Tibial artery (tissue), 4 donors: ENCODE measurements around the gene PRRT1B.
"Not testable (repeated sequence)": the region's sequence is repeated elsewhere in the genome, so short reads cannot be mapped to it uniquely, and the experiment has no call there.

Source experiments
- DNase-seq, 2 donors: peaks; one replicate each; pipeline ENCODE4 v3.0.0-alpha.2; 2019
- H3K27ac ChIP-seq, 2 donors: fragments of 200-600 bp; sonication (generic) in 1 of 2; 1 replicate in 1 of 2; 2 replicates in 1 of 2; pipeline ENCODE4 v1.5.1; 2018 to 2019; ENCODE audit warnings: mild to moderate bottlenecking in 1 of 2
- H3K27me3 ChIP-seq, 2 donors: fragments of 200-600 bp; sonication (generic) in 1 of 2; one replicate each; pipeline versions ENCODE4 v1.5.1 to v1.6.0; 2016 to 2019
- H3K36me3 ChIP-seq, 3 donors: fragments of 200-600 bp; sonication (generic) in 2 of 3; one replicate each; pipeline ENCODE4 v1.5.1; 2016 to 2019; ENCODE audit warnings: mild to moderate bottlenecking in 2 of 3
- H3K4me1 ChIP-seq, 4 donors: fragments of 200-600 bp; sonication (generic) in 2 of 4; 1 replicate in 3 of 4; 2 replicates in 1 of 4; pipeline ENCODE4 v1.5.1; 2016 to 2019
- H3K4me3 ChIP-seq, 2 donors: fragments of 200-600 bp; sonication (generic) in 1 of 2; 1 replicate in 1 of 2; 2 replicates in 1 of 2; pipeline ENCODE4 v1.5.1; 2018 to 2019; ENCODE audit warnings: mild to moderate bottlenecking in 2 of 2
- H3K9me3 ChIP-seq, 3 donors: fragments of 200-600 bp; sonication (generic) in 1 of 3; one replicate each; pipeline ENCODE4 v1.5.1; 2016 to 2019
- intact Hi-C: fragments of 100-400 bp; cut with DNase I; formaldehyde crosslinking; loops from one replicate; pipeline ENCODE4 v1.15.0; 2023; ENCODE audit warnings: low total_unique reads
- TF ChIP-seq, protein P1 (sequence below), 2 experiments: fragments of 200-600 bp in 1 of 2; fragments of 450-650 bp in 1 of 2; IDR thresholded peaks; one replicate each; pipeline ENCODE4 v1.5.1; 2017 to 2019; ENCODE audit warnings: antibody characterized with exemption in 2 of 2, mild to moderate bottlenecking in 1 of 2, moderate library complexity in 1 of 2

PRRT1B gene

DNA sequence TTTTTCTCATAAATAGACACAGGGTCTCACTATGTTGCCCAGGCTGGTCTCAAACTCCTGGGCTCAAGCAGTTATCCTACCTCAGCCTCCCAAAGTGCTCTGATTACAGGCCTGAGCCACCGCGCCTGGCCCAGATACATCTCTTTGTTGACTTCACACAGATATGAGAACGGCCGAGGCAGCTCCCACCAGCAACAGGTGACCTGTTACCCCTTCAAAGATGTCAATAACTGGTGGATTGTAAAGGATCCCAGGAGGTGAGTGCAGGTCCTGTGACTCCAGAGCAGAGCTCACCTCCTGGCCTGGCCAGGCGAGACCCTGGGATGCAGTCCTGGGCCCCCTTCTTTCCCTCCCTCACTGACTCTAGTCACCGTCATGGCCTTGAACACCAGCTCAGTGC is 33.4 kb upstream of the PRRT1B start:
- TF ChIP-seq, protein P1, sequence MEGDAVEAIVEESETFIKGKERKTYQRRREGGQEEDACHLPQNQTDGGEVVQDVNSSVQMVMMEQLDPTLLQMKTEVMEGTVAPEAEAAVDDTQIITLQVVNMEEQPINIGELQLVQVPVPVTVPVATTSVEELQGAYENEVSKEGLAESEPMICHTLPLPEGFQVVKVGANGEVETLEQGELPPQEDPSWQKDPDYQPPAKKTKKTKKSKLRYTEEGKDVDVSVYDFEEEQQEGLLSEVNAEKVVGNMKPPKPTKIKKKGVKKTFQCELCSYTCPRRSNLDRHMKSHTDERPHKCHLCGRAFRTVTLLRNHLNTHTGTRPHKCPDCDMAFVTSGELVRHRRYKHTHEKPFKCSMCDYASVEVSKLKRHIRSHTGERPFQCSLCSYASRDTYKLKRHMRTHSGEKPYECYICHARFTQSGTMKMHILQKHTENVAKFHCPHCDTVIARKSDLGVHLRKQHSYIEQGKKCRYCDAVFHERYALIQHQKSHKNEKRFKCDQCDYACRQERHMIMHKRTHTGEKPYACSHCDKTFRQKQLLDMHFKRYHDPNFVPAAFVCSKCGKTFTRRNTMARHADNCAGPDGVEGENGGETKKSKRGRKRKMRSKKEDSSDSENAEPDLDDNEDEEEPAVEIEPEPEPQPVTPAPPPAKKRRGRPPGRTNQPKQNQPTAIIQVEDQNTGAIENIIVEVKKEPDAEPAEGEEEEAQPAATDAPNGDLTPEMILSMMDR (IDR thresholded peaks at IDR 0.05) = no peak
- no peak overlapping the region for H3K4me3 ChIP-seq
- no peak for DNase-seq
- H3K4me1 ChIP-seq = no peaks in the 10 kb centered on the region
- no peaks in the 10 kb centered on the region for H3K9me3 ChIP-seq
- no peaks in the 10 kb centered on the region for H3K27me3 ChIP-seq
- H3K36me3 ChIP-seq = peaks cover 57 to 97% (median 84%) of the 10 kb centered on the region in 3 donors
- intact Hi-C loops = no loop called here
- H3K27ac ChIP-seq = no peak overlapping the region

DNA sequence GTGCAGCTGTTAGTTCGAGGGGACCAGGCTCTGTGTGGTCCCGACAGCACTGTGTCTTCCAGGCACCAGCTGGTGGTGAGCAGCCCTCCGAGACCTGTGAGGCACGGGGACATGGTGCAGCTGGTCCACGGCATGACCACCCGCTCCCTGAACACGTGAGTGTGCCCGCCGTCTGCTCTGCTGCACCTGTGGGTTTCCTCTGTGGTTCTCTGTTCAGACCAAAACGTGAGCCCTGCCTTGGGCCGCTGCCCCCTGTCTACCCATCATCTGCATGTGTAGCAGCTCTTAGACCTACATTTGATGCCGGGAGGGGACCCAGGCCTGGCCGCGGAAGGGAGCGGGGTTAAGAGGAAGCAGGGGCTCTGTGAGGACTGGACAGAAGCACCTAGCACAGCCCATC is 32.1 kb upstream of the PRRT1B start:
- Histone ChIP-seq H3K4me3 (no peak overlapping the region), H3K9me3 (no peaks in the 10 kb centered on the region), H3K27ac (no peak overlapping the region), H3K36me3 (peaks cover 58 to 98% (median 86%) of the 10 kb centered on the region in 3 donors), H3K4me1 (no peaks in the 10 kb centered on the region), H3K27me3 (no peaks in the 10 kb centered on the region)
- intact Hi-C loops = no loop called here
- no peak for DNase-seq
- TF ChIP-seq, protein P1 (IDR thresholded peaks at IDR 0.05) = no peak

DNA sequence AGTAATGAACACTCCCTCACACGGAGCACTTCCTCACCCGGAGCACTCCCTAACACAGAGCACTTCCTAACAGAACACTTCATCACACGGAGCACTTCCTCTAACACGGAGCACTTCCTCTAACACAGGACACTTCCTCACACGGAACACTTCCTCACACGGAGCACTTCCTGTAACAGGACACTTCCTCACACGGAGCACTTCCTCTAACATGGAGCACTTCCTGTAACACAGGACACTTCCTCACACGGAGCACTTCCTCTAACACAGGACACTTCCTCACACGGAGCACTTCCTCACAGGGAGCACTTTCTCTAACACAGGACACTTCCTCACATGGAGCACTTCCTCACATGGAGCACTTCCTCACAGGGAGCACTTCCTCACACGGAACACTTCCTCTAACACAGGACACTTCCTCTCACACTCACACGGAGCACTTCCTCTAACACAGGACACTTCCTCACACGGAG is 29.7 kb upstream of the PRRT1B start:
- H3K27ac ChIP-seq, H3K27me3 ChIP-seq, H3K4me3 ChIP-seq, H3K9me3 ChIP-seq, intact Hi-C loops, DNase-seq, H3K4me1 ChIP-seq: not testable (repeated sequence)
- H3K36me3 ChIP-seq = peaks cover 71 to 100% (median 95%) of the 10 kb centered on the region in 3 donors

DNA sequence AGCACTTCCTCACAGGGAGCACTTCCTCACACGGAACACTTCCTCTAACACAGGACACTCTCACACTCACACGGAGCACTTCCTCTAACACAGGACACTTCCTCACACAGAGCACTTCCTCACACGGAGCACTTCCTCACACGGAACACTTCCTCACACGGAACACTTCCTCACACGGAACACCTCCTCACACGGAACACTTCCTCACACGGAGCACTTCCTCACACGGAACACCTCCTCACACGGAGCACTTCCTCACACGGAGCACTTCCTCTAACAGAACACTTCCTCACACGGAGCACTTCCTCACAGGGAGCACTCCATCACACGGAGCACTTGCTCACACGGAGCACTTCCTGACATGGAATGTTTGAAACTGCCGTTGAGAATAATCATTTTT is 29.2 kb upstream of the PRRT1B start:
- Histone ChIP-seq H3K9me3 (no peaks in the 10 kb centered on the region), H3K4me1 (no peaks in the 10 kb centered on the region), H3K27ac (no peak overlapping the region), H3K27me3 (no peaks in the 10 kb centered on the region), H3K4me3 (no peak overlapping the region), H3K36me3 (peaks cover 71 to 100% (median 95%) of the 10 kb centered on the region in 3 donors)
- intact Hi-C loops = no loop called here
- TF ChIP-seq, protein P1 (IDR thresholded peaks at IDR 0.05) = no peak
- DNase-seq = no peak

DNA sequence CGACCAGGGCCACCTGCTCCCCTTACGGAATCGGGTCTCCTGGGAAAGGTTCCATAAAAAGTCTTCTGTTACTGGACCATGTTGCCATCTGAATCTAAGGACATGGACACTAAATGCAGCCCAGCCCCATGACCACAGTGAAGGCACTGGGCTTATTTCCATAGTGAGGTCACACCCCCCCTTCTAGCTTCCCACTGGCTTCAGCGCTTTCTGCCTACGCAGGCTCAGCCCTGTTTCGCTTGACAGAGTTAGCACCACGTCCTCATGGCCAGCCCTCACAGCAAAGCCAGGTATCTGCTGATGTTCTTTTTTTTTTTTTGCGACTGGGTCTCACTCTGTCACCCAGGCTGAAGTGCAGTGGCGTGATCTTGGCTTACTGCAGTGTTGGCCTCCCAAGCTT is 28.4 kb upstream of the PRRT1B start:
- TF ChIP-seq, protein P1 (IDR thresholded peaks at IDR 0.05) = no peak
- Histone ChIP-seq H3K27ac (no peak overlapping the region), H3K36me3 (peaks cover 71 to 100% (median 93%) of the 10 kb centered on the region in 3 donors)

DNA sequence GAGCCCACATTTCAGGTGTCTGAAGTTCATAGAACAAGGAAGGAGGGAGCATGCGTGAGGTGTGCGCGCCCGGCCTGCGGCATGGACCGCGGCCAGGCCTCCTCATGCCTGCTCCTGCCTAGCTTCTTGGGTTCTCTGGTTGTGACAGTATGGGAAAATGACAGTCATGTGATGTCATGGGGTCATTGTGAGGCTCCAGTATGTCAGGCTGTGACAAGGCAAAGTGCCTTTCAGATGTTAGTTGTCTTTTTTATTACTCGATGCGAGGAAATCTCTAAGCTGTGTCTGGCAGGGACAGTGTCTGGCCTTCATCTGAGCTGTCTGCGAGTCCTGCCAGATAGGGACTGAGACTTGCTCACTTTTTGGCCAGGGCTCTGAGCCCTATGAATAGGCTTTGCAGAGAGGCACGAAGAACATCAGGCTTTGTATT is 27.5 kb upstream of the PRRT1B start:
- H3K4me3 ChIP-seq = no peak overlapping the region

More for the DNA sequence above, 28.4 kb upstream of the PRRT1B start:
- no peaks in the 10 kb centered on the region for H3K4me1 ChIP-seq
- no peaks in the 10 kb centered on the region for H3K9me3 ChIP-seq
- H3K27me3 ChIP-seq = no peaks in the 10 kb centered on the region
- intact Hi-C loops = no loop called here
- H3K4me3 ChIP-seq = no peak overlapping the region
- no peak for DNase-seq

More for the DNA sequence above, 27.5 kb upstream of the PRRT1B start:
- H3K27ac ChIP-seq = no peak overlapping the region
- intact Hi-C loops = no loop called here
- H3K27me3 ChIP-seq = no peaks in the 10 kb centered on the region
- H3K36me3 ChIP-seq = peaks cover 68 to 100% (median 91%) of the 10 kb centered on the region in 3 donors
- DNase-seq = no peak
- H3K9me3 ChIP-seq = no peaks in the 10 kb centered on the region
- TF ChIP-seq, protein P1 (IDR thresholded peaks at IDR 0.05) = no peak
- no peaks in the 10 kb centered on the region for H3K4me1 ChIP-seq
